HG02759 (cell line): ENCODE measurements around the gene SEPTIN10.
"Not testable (repeated sequence)": the region's sequence is repeated elsewhere in the genome, so short reads cannot be mapped to it uniquely, and the experiment has no call there.

Source experiments
- ATAC-seq: cut with Tn5 transposase; IDR thresholded peaks from one replicate; pipeline ENCODE4 v1.9.1; 2021; ENCODE audit warnings: mild to moderate bottlenecking, moderate library complexity; ENCODE audit not compliant: unreplicated experiment

Gene SEPTIN10

GRCh38 chr2:109635426-109636304 is 21.9 kb upstream of the SEPTIN10 start:
- no peak for ATAC-seq

GRCh38 chr2:109633284-109633961 is 19.7 kb upstream of the SEPTIN10 start:
- no peak for ATAC-seq

- ATAC-seq, result no peak
Observed at GRCh38 chr2:109632158-109632789, 18.5 kb upstream of the SEPTIN10 start.

GRCh38 chr2:109631741-109632140 is 18.0 kb upstream of the SEPTIN10 start:
- no peak for ATAC-seq

- no peak for ATAC-seq
Observed at GRCh38 chr2:109630441-109631430, 17.0 kb upstream of the SEPTIN10 start.

- ATAC-seq, result no peak
Observed at GRCh38 chr2:109629867-109630266, 16.1 kb upstream of the SEPTIN10 start.

- not testable (repeated sequence) for ATAC-seq
Observed at GRCh38 chr2:109628321-109628720, 14.6 kb upstream of the SEPTIN10 start.

- no peak for ATAC-seq
Observed at GRCh38 chr2:109624339-109624738, 10.6 kb upstream of the SEPTIN10 start.

- ATAC-seq, result no peak
Observed at GRCh38 chr2:109623923-109624322, 10.2 kb upstream of the SEPTIN10 start.

- ATAC-seq, result no peak
Observed at GRCh38 chr2:109623297-109623696, 9.5 kb upstream of the SEPTIN10 start.

GRCh38 chr2:109619032-109619615 is 5.4 kb upstream of the SEPTIN10 start:
- ATAC-seq, result no peak

GRCh38 chr2:109616184-109616583 is 2.4 kb upstream of the SEPTIN10 start:
- no peak for ATAC-seq

- ATAC-seq, result no peak
Observed at GRCh38 chr2:109615637-109616144, 1.9 kb upstream of the SEPTIN10 start.

GRCh38 chr2:109614715-109615636 is 1.2 kb upstream of the SEPTIN10 start:
- ATAC-seq, result no peak

- peak; percentile 33 for ATAC-seq
Observed at GRCh38 chr2:109613081-109613921, 465 bp downstream of the SEPTIN10 start.

GRCh38 chr2:109611467-109612095 is 2.2 kb downstream of the SEPTIN10 start:
- ATAC-seq, result no peak

GRCh38 chr2:109609352-109610024 is 4.3 kb downstream of the SEPTIN10 start:
- ATAC-seq, result no peak
